ENCODE results near the gene EPHX1.

DNA sequence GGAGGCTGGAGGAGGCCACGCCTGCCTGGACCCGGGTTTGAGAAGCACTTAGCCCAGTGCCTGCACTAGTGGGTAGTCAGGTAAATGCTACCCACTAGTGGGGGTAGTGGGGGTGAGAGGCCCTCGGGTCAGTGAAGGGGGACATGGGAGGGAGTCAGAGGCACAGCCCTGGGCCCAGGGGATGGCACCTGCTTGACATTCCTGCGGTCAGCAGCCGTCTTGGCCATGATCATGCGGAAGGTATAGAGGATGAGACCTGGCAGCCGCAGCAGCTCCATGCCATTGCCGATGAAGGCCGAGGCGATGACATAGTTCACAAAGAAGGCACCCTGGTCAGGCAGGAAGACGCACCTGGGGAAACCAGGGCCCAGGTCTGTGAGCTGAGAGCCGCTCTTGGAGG, 43.5 kb downstream of the EPHX1 start:
- no peak for TF ChIP-seq POLR2A (IDR thresholded peaks at IDR 0.05)
- no peak for TF ChIP-seq CTCF (IDR thresholded peaks at IDR 0.05)

Measured in adrenal gland (tissue), 5 donors.